Common myeloid progenitor, CD34-positive (primary cell): ENCODE results near the gene BLOC1S5.
A peak's percentile ranks its signal among the peaks of the same experiment; 100 is the strongest.
"Not testable (repeated sequence)": the region's sequence is repeated elsewhere in the genome, so short reads cannot be mapped to it uniquely, and the experiment has no call there.

ENCODE experiments used
- CTCF ChIA-PET: fragments of 350-600 bp; sonication (Branson Sonifier 250); formaldehyde crosslinking; loops from one replicate; lab custom pipeline; 2021; ENCODE audit warnings: antibody characterized with exemption; lab: Charles Lee
- POLR2A ChIA-PET: fragments of 350-600 bp; sonication (Branson Sonifier 250); formaldehyde crosslinking; loops from one replicate; lab custom pipeline; 2021; ENCODE audit warnings: antibody characterized with exemption; lab: Charles Lee
- DNase-seq, 3 donors: peaks; one replicate each; pipeline versions ENCODE4 v3.0.0 to v3.0.0-alpha.2; 2013
- H3K27ac ChIP-seq, 2 experiments: 1 replicate in 1 of 2; 2 replicates in 1 of 2; pipeline ENCODE4 v1.7.0; 2013; ENCODE audit warnings: inconsistent platforms in 2 of 2, low read length in 2 of 2, mild to moderate bottlenecking in 2 of 2, low read depth in 1 of 2, moderate library complexity in 1 of 2; ENCODE audit not compliant: severe bottlenecking in 2 of 2, insufficient read depth in 1 of 2, poor library complexity in 1 of 2
- H3K27me3 ChIP-seq, 5 experiments: replicated peaks in 2 of 5; 1 replicate in 3 of 5; 2 replicates in 2 of 5; pipeline versions ENCODE4 v1.6.1 to v1.7.0; 2013; ENCODE audit warnings: low read length in 4 of 5, mild to moderate bottlenecking in 2 of 5, moderate library complexity in 2 of 5, inconsistent platforms in 1 of 5; ENCODE audit not compliant: insufficient read depth in 5 of 5, control insufficient read depth in 4 of 5
- H3K36me3 ChIP-seq, 4 experiments: 1 replicate in 2 of 4; 2 replicates in 2 of 4; pipeline versions ENCODE4 v1.6.1 to v1.7.0; 2013; ENCODE audit warnings: low read length in 3 of 4, control low read depth in 1 of 4, mild to moderate bottlenecking in 1 of 4; ENCODE audit not compliant: control insufficient read depth in 4 of 4, insufficient read depth in 4 of 4
- H3K4me1 ChIP-seq, 4 experiments: 1 replicate in 3 of 4; 2 replicates in 1 of 4; pipeline versions ENCODE4 v1.6.1 to v1.7.1; 2013; ENCODE audit warnings: low read length in 3 of 4, mild to moderate bottlenecking in 3 of 4, control low read depth in 1 of 4, inconsistent platforms in 1 of 4, moderate library complexity in 1 of 4; ENCODE audit not compliant: control insufficient read depth in 4 of 4, insufficient read depth in 4 of 4; ENCODE audit errors: control extremely low read depth in 1 of 4
- H3K4me3 ChIP-seq, 7 experiments: 1 replicate in 4 of 7; 2 replicates in 3 of 7; pipeline versions ENCODE4 v1.5.1 to v1.7.0; 2013; ENCODE audit warnings: mild to moderate bottlenecking in 7 of 7, low read length in 6 of 7, moderate library complexity in 6 of 7, inconsistent platforms in 2 of 7, low read depth in 2 of 7, control low read depth in 1 of 7; ENCODE audit not compliant: insufficient read depth in 4 of 7, control insufficient read depth in 1 of 7; ENCODE audit errors: extremely low read depth in 1 of 7
- H3K9me3 ChIP-seq, 5 experiments: 1 replicate in 4 of 5; 2 replicates in 1 of 5; pipeline versions ENCODE4 v1.6.1 to v1.7.1; 2013; ENCODE audit warnings: low read length in 4 of 5, mild to moderate bottlenecking in 2 of 5, inconsistent platforms in 1 of 5, low read depth in 1 of 5, moderate library complexity in 1 of 5; ENCODE audit not compliant: control insufficient read depth in 4 of 5, insufficient read depth in 2 of 5; ENCODE audit errors: control extremely low read depth in 1 of 5
- WGBS: methylation state at CpG from one replicate; pipeline ENCODE4 v1.1.5; 2013; ENCODE audit not compliant: insufficient coverage; 5-methylcytosine and 5-hydroxymethylcytosine counted together

Gene BLOC1S5

GRCh38 chr6:7991536-7991935 is 72.7 kb downstream of the BLOC1S5 start:
- peaks cover 0 to under 1% (median 0%) of the 10 kb centered on the region in 5 experiments for H3K9me3 ChIP-seq
- H3K27ac ChIP-seq = no peak overlapping the region
- POLR2A ChIA-PET = no interaction called here
- H3K4me3 ChIP-seq = no peak overlapping the region
- H3K36me3 ChIP-seq = no peaks in the 10 kb centered on the region
- no peaks in the 10 kb centered on the region for H3K4me1 ChIP-seq
- WGBS = no CpG with 5 or more reads among the region's 1 CpG
- DNase-seq = peak in 1 of 3 donors; percentile 11
- no peaks in the 10 kb centered on the region for H3K27me3 ChIP-seq
- CTCF ChIA-PET = interaction anchor here (0.6 to 2.7 kb wide), 19 partner anchors 8 to 319 kb away, joined by 3 to 37 read pairs (median 4); no protein-coding TSS in a partner anchor

GRCh38 chr6:7986219-7986618 is 78.0 kb downstream of the BLOC1S5 start:
- ChIA-PET POLR2A (no interaction called here), CTCF (interaction anchor here (1.0 to 1.3 kb wide), 2 partner anchors 71 to 264 kb away, joined by 3 to 5 read pairs; no protein-coding TSS in a partner anchor)
- no peak for DNase-seq
- Histone ChIP-seq H3K4me1 (no peaks in the 10 kb centered on the region), H3K27me3 (no peaks in the 10 kb centered on the region), H3K36me3 (no peaks in the 10 kb centered on the region), H3K9me3 (peaks cover 0 to 4% (median 0%) of the 10 kb centered on the region in 5 experiments), H3K27ac (no peak overlapping the region), H3K4me3 (no peak overlapping the region)
- 97% methylated on average over 31 of the region's 31 CpGs for whole genome bisulfite sequencing

- H3K4me1 ChIP-seq, H3K9me3 ChIP-seq, H3K36me3 ChIP-seq, H3K4me3 ChIP-seq, H3K27ac ChIP-seq, DNase-seq, H3K27me3 ChIP-seq, POLR2A ChIA-PET: not testable (repeated sequence)
- 71% methylated on average over 4 of the region's 6 CpGs for WGBS
- CTCF ChIA-PET = interaction anchor here (1.0 to 1.6 kb wide), 2 partner anchors 8 to 17 kb away, joined by 3 to 4 read pairs; no protein-coding TSS in a partner anchor
These were observed 80.2 kb downstream of the BLOC1S5 start for GRCh38 chr6:7983967-7984366.

- Histone ChIP-seq H3K27me3 (no peaks in the 10 kb centered on the region), H3K9me3 (no peaks in the 10 kb centered on the region), H3K4me1 (peaks cover 5 to 19% (median 14%) of the 10 kb centered on the region in 4 experiments), H3K36me3 (no peaks in the 10 kb centered on the region), H3K27ac (no peak overlapping the region), H3K4me3 (no peak overlapping the region)
- DNase-seq = no peak
- CTCF ChIA-PET = interaction anchor here (1.4 to 1.6 kb wide), 2 partner anchors 11 to 26 kb away, joined by 3 to 7 read pairs; no protein-coding TSS in a partner anchor
- POLR2A ChIA-PET = no interaction called here
These were observed 84.4 kb downstream of the BLOC1S5 start for GRCh38 chr6:7979831-7980230.

GRCh38 chr6:7978736-7979135 is 85.5 kb downstream of the BLOC1S5 start:
- Histone ChIP-seq H3K4me3 (no peak overlapping the region), H3K4me1 (peaks cover 5 to 29% (median 19%) of the 10 kb centered on the region in 4 experiments), H3K9me3 (no peaks in the 10 kb centered on the region), H3K27ac (no peak overlapping the region), H3K27me3 (no peaks in the 10 kb centered on the region), H3K36me3 (no peaks in the 10 kb centered on the region)
- DNase-seq = peak in 2 of 3 donors; percentile 43 to 64
- CTCF ChIA-PET = interaction anchor here (1.4 to 1.6 kb wide), 2 partner anchors 13 to 27 kb away, joined by 3 to 7 read pairs; no protein-coding TSS in a partner anchor
- POLR2A ChIA-PET = no interaction called here
- WGBS = 80% methylated on average over 1 of the region's 3 CpGs

GRCh38 chr6:7976485-7977056 is 87.6 kb downstream of the BLOC1S5 start:
- Histone ChIP-seq H3K9me3 (no peaks in the 10 kb centered on the region), H3K4me1 (peaks cover 5 to 29% (median 19%) of the 10 kb centered on the region in 4 experiments), H3K36me3 (no peaks in the 10 kb centered on the region), H3K27me3 (no peaks in the 10 kb centered on the region), H3K4me3 (no peak overlapping the region), H3K27ac (no peak overlapping the region)
- 97% methylated on average over 3 of the region's 8 CpGs for WGBS
- peak in 1 of 3 donors; percentile 12 for DNase-seq
- ChIA-PET POLR2A (no interaction called here), CTCF (interaction anchor here (0.7 to 1.3 kb wide), 4 partner anchors 8 to 249 kb away, joined by 3 to 4 read pairs (median 3); no protein-coding TSS in a partner anchor)

- Histone ChIP-seq H3K9me3 (no peaks in the 10 kb centered on the region), H3K4me1 (peaks cover 5 to 29% (median 19%) of the 10 kb centered on the region in 4 experiments), H3K4me3 (peak overlapping the region in 4 of 7 experiments; percentile 17 to 74 (median 62)), H3K27me3 (no peaks in the 10 kb centered on the region), H3K36me3 (no peaks in the 10 kb centered on the region), H3K27ac (peak overlapping the region in 1 of 2 experiments; percentile 73)
- 11% methylated on average over 8 of the region's 8 CpGs for WGBS
- DNase-seq = peak; percentile 32 to 77 (median 60)
- POLR2A ChIA-PET = interaction anchor here (0.6 kb wide), 1 partner anchor 865 kb away, joined by 3 read pairs; no protein-coding TSS in a partner anchor
- CTCF ChIA-PET = interaction anchor here (0.7 to 1.5 kb wide), 4 partner anchors 14 to 248 kb away, joined by 3 to 5 read pairs (median 3); no protein-coding TSS in a partner anchor
These were observed 88.4 kb downstream of the BLOC1S5 start for GRCh38 chr6:7975764-7976146.
